Ovary (tissue), 9 donors: Measurements from ENCODE around the gene ULK2. TPM values are rescaled to one million over a fixed set of nuclear protein-coding genes. Genes with fewer than 3 reads are reported as not detected.

Experiments used
- DNase-seq, 5 donors: peaks; one replicate each; pipeline ENCODE4 v3.0.0-alpha.2; 2019 to 2020
- H3K27ac ChIP-seq, 2 donors: fragments of 200-600 bp; one replicate each; pipeline versions ENCODE4 v1.5.1 to v1.8.0; 2019 to 2022
- H3K27me3 ChIP-seq: fragments of 200-600 bp; one replicate; pipeline ENCODE4 v1.8.0; 2022
- H3K36me3 ChIP-seq: fragments of 200-600 bp; sonication (generic); one replicate; pipeline ENCODE4 v1.5.1; 2019
- H3K4me1 ChIP-seq: one replicate; pipeline ENCODE4 v1.8.1; 2013; ENCODE audit warnings: mild to moderate bottlenecking, moderate library complexity; ENCODE audit not compliant: insufficient read depth
- H3K4me3 ChIP-seq: fragments of 200-600 bp; sonication (generic); one replicate; pipeline ENCODE4 v1.5.1; 2017
- H3K9me3 ChIP-seq, 2 donors: fragments of 200-600 bp in 1 of 2; sonication (generic) in 1 of 2; one replicate each; pipeline versions ENCODE4 v1.5.1 to v1.8.1; 2013 to 2019; ENCODE audit warnings: mild to moderate bottlenecking in 1 of 2, moderate library complexity in 1 of 2
- EP300 ChIP-seq: sonication (generic); formaldehyde crosslinking; IDR thresholded peaks from one replicate; pipeline ENCODE4 v1.6.1; 2017; ENCODE audit warnings: antibody characterized with exemption
- POLR2A ChIP-seq: fragments of 450-650 bp; IDR thresholded peaks from one replicate; pipeline ENCODE4 v1.6.1; 2017; ENCODE audit warnings: antibody characterized with exemption, mild to moderate bottlenecking, moderate library complexity
- WGBS, 3 donors: extraction: QIAGEN DNeasy Blood & Tissue Kit in 1 of 3; methylation state at CpG; one replicate each; pipeline versions ENCODE4 v1.1.5 to v1.1.7; 2013 to 2017; 5-methylcytosine and 5-hydroxymethylcytosine counted together
- intact Hi-C, 4 donors: fragments of 100-400 bp; cut with DNase I; formaldehyde crosslinking; loops; one replicate each; pipeline versions ENCODE4 v1.11.0 to v1.15.1; 2022 to 2023
- polyA plus RNA-seq, 2 donors: library from polyadenylated mRNA; stranded (reverse); fragments of 200-250 nt in 1 of 2; fragments of 350-450 nt in 1 of 2; fragmentation: Illumina TruSeq in 1 of 2; extraction: RNeasy Lipid Tissue Mini Kit (QIAGEN cat#74804) in 1 of 2; gene quantifications; one replicate each; pipeline ENCODE4 v1.2.3, GENCODE V29; 2013 to 2014
- total RNA-seq, 7 donors: library from RNA; depleted of rRNA in 2 of 7; stranded (reverse); fragments of >200 nt in 2 of 7; fragmentation: NEBNext Ultra II Directional in 3 of 7; extraction: Animal tissue kit (Norgen Biotek cat#: 25700) in 3 of 7; gene quantifications; one replicate each; pipeline versions ENCODE4 v1.1.0 to v1.2.4, GENCODE V29; 2016 to 2023
- TF ChIP-seq, protein P1 (sequence below), 3 donors: fragments of 450-650 bp in 2 of 3; fragments of 200-600 bp in 1 of 3; IDR thresholded peaks; one replicate each; pipeline versions ENCODE4 v1.5.1 to v1.8.0; 2016 to 2022; ENCODE audit warnings: antibody characterized with exemption in 3 of 3, mild to moderate bottlenecking in 1 of 3
- donor health status: DM: no; HTN: no; CAD: no; lungs with moderate emphysema.
- donor health status: DM: no; HTN: no; CAD: no.
- donor health status: Bipolar disorder and iron deficiency.
- donor health status: DM: yes; HTN: yes; CAD: no.
- donor health status: DM: no; HTN: no; CAD: no.
- donor health status: DM: yes; HTN: yes; CAD: no.

ULK2 gene
- total and polyA plus RNA-seq, 9 donors, result 13.8 to 24.5 (median 20.8) TPM

DNA sequence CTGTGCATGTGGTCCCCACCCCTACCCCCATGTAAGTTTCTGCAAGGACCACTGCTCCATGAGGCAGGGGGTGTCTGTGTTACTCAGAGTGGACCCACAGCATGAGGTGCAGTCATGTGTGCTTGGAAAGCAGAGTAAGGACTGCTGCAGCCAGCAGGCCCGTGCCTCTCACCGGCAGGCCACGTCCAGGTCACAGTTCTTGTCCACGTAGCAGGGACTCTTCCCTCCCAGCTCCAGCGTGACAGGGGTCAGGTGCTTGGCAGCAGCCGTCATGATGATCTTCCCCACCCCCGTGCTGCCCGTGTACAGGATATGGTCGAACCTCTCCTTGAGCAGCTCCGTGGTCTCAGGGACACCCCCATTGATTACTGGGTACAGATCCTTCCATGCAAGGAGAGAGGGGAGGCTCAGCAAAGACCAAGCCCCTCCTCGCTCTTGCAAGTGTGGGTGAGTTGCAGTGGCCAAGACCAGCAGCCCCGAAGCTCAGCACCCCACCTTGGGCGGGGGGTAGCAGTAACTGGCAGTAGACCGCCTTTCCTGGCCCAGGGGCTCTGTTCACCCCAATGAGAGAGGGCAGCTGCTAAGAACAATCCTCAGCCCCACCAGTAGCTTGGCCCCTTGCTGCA lies 125.8 kb downstream of the ULK2 start:
- intact Hi-C loops, result loop anchor here in 1 of 4 donors (10.0 kb wide), 1 partner anchor 97 kb away; the partner anchor contains the start of gene ALDH3A2
- H3K4me1 ChIP-seq, result peaks cover 5% of the 10 kb centered on the region
- no peaks in the 10 kb centered on the region for H3K36me3 ChIP-seq
- WGBS, 3 donors, result 78 to 85% (median 85%) methylated on average over 14 of the region's 14 CpGs
- H3K27me3 ChIP-seq, result no peaks in the 10 kb centered on the region
- no peak overlapping the region for H3K4me3 ChIP-seq
- DNase-seq, result no peak
- H3K27ac ChIP-seq, result no peak overlapping the region
- TF ChIP-seq, protein P1, sequence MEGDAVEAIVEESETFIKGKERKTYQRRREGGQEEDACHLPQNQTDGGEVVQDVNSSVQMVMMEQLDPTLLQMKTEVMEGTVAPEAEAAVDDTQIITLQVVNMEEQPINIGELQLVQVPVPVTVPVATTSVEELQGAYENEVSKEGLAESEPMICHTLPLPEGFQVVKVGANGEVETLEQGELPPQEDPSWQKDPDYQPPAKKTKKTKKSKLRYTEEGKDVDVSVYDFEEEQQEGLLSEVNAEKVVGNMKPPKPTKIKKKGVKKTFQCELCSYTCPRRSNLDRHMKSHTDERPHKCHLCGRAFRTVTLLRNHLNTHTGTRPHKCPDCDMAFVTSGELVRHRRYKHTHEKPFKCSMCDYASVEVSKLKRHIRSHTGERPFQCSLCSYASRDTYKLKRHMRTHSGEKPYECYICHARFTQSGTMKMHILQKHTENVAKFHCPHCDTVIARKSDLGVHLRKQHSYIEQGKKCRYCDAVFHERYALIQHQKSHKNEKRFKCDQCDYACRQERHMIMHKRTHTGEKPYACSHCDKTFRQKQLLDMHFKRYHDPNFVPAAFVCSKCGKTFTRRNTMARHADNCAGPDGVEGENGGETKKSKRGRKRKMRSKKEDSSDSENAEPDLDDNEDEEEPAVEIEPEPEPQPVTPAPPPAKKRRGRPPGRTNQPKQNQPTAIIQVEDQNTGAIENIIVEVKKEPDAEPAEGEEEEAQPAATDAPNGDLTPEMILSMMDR (IDR thresholded peaks at IDR 0.05), result no peak
- TF ChIP-seq EP300 (no peak), POLR2A (no peak)
- no peaks in the 10 kb centered on the region for H3K9me3 ChIP-seq

DNA sequence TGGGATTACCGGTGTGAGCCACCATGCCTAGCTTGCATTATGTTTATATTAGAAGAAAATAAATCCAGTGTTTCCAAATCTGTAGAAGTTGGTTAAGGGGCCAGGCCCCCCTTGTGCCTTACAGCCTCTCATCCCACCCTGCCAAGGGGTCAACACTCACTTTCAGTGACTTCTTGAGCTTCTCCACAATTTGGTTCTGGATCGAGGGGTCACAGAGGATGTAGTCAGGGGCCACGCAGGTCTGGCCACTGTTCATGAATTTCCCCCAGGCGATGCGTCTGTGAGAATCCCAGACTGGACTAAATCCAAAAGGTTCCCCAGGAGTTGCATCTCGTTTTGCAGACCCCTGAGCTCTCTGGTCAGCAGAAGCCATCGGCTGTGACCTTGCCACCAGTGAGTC lies 126.8 kb downstream of the ULK2 start:
- intact Hi-C loops, result loop anchor here in 1 of 4 donors (10.0 kb wide), 1 partner anchor 96 kb away; the partner anchor contains the start of gene ALDH3A2
- 85 to 88% (median 86%) methylated on average over 7 of the region's 7 CpGs for WGBS, 3 donors

DNA sequence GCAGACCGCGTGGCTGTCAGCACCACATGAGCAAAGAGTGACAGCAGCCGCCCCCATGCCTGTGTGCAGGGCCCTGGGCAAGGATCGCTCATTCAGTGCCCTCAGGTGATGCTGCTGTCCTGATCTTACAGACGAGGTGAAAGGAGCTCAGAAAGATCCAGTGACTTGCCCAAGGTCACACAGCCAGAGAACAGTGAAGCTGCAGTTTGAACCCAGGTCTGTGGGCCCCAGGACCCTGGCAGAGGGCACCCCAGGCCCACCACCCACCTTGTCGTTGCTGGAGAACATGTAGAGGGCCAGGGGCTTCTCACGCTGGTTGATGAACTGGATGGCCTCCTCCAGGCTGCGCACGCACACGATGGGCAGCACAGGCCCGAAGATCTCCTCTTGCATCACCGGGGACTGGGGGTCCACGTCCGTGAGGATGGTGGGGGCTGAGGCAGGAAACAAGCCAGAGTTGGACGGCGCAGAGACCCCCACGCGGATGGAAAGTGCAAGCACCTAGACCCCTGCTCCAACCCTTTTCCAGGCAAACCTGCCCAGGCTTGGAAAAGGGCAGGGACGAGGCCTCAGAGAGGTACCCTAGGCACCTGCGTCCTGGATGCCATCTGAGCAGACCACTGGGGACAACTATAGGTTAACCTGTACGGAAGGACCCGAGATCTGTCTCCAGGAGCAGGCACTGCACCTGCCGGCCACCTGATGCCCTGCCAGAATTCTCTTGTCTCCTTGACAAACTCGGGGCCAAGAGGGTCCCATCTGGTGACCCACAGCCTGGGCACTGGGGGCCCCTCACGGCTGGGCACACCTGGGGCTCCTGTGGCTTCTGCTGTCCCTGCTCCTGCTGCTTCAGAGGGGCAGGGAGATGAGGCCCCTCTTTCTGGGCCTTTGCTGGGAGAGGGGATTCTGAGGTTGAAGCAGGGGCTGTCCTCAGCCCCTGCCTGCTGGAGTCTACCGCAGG lies 128.2 kb downstream of the ULK2 start:
- peaks cover 9% of the 10 kb centered on the region for H3K4me1 ChIP-seq
- peak in 1 of 5 donors; percentile 26 for DNase-seq
- no peak overlapping the region for H3K27ac ChIP-seq
- intact Hi-C loops, result loop anchor here in 1 of 4 donors (10.0 kb wide), 1 partner anchor 95 kb away; the partner anchor contains the start of gene ALDH3A2
- H3K9me3 ChIP-seq, result no peaks in the 10 kb centered on the region
- 87 to 89% (median 87%) methylated on average over 26 of the region's 26 CpGs for WGBS, 3 donors
- no peak overlapping the region for H3K4me3 ChIP-seq
- H3K36me3 ChIP-seq, result no peaks in the 10 kb centered on the region
- H3K27me3 ChIP-seq, result no peaks in the 10 kb centered on the region
- TF ChIP-seq EP300 (no peak), POLR2A (no peak)
- TF ChIP-seq, protein P1 (IDR thresholded peaks at IDR 0.05), result no peak

More for the DNA sequence above, 126.8 kb downstream of the ULK2 start:
- H3K4me1 ChIP-seq, result peaks cover 11% of the 10 kb centered on the region
- no peaks in the 10 kb centered on the region for H3K36me3 ChIP-seq
- no peak for DNase-seq
- no peak overlapping the region for H3K27ac ChIP-seq
- TF ChIP-seq POLR2A (no peak), EP300 (no peak)
- TF ChIP-seq, protein P1 (IDR thresholded peaks at IDR 0.05), result no peak
- no peaks in the 10 kb centered on the region for H3K27me3 ChIP-seq
- H3K4me3 ChIP-seq, result no peak overlapping the region
- H3K9me3 ChIP-seq, result no peaks in the 10 kb centered on the region

DNA sequence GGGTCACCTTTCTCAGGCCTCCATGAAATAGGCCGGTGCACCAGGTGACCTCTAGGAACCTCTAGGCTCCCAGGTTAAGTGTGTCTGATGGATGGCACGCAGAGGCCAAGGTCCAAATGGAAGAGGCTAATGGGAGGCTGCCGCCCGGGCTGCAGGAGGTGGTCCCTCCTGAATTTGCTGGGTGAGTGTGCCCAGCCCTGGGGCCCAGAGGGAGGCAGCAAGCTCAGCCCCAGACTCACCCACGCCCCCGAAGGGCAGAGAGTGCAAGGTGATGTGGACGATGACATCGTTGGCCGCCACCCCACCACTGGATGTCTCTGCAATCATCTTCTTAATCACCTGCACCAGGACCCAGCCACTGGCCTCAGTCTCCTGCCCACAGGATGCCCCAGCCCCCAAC lies 129.0 kb downstream of the ULK2 start:
- DNase-seq, result no peak
- 93 to 94% (median 94%) methylated on average over 9 of the region's 9 CpGs for WGBS, 3 donors

More for the DNA sequence above, 129.0 kb downstream of the ULK2 start:
- no peaks in the 10 kb centered on the region for H3K9me3 ChIP-seq
- H3K4me1 ChIP-seq, result peaks cover 9% of the 10 kb centered on the region
- H3K27ac ChIP-seq, result no peak overlapping the region
- no peaks in the 10 kb centered on the region for H3K27me3 ChIP-seq
- TF ChIP-seq POLR2A, result no peak
- TF ChIP-seq, protein P1 (IDR thresholded peaks at IDR 0.05), result no peak
- TF ChIP-seq EP300, result no peak
- no peaks in the 10 kb centered on the region for H3K36me3 ChIP-seq
- intact Hi-C loops, result no loop called here
- H3K4me3 ChIP-seq, result no peak overlapping the region
